ENCODE data around the gene SRSF4.

- TF ChIP-seq CTCF (IDR thresholded peaks at IDR 0.05; ENCODE audit: borderline replicate concordance, extremely low read depth, low read length, poor library complexity, severe bottlenecking) (no peak), EZH2 (IDR thresholded peaks at IDR 0.05; ENCODE audit: borderline replicate concordance, low read depth, low read length, severe bottlenecking) (no peak)
Observed at GRCh38 chr1:29148656-29149491, 32.8 kb downstream of the SRSF4 start.

All from DND-41 (cell line).